BLaER1 (cell line): ENCODE data around the gene ESRRA.
"Not testable (repeated sequence)": the region's sequence is repeated elsewhere in the genome, so short reads cannot be mapped to it uniquely, and the experiment has no call there.

Experiments
- H3K27ac ChIP-seq: shearing (Covaris generic); formaldehyde crosslinking; 2 replicates; pipeline ENCODE4 v1.8.1; 2022
- H3K27me3 ChIP-seq: shearing (Covaris generic); formaldehyde crosslinking; 2 replicates; pipeline ENCODE4 v1.8.1; 2022
- H3K36me3 ChIP-seq: shearing (Covaris generic); formaldehyde crosslinking; 2 replicates; pipeline ENCODE4 v1.8.1; 2022
- H3K4me1 ChIP-seq: shearing (Covaris generic); formaldehyde crosslinking; 2 replicates; pipeline ENCODE4 v1.8.1; 2022
- H3K4me2 ChIP-seq: shearing (Covaris generic); formaldehyde crosslinking; 2 replicates; pipeline ENCODE4 v1.8.1; 2022
- H3K4me3 ChIP-seq: shearing (Covaris generic); formaldehyde crosslinking; 2 replicates; pipeline ENCODE4 v1.8.1; 2022
- H3K9ac ChIP-seq: shearing (Covaris generic); formaldehyde crosslinking; 2 replicates; pipeline ENCODE4 v1.8.1; 2022
- H3K9me3 ChIP-seq: shearing (Covaris generic); formaldehyde crosslinking; 2 replicates; pipeline ENCODE4 v1.8.1; 2022
- H4K20me1 ChIP-seq: shearing (Covaris generic); formaldehyde crosslinking; 2 replicates; pipeline ENCODE4 v1.8.1; 2022
- Cebpa-rat ChIP-seq: shearing (Covaris generic); IDR thresholded peaks from 2 replicates; pipeline ENCODE4 v1.8.1; 2022

Gene ESRRA

DNA sequence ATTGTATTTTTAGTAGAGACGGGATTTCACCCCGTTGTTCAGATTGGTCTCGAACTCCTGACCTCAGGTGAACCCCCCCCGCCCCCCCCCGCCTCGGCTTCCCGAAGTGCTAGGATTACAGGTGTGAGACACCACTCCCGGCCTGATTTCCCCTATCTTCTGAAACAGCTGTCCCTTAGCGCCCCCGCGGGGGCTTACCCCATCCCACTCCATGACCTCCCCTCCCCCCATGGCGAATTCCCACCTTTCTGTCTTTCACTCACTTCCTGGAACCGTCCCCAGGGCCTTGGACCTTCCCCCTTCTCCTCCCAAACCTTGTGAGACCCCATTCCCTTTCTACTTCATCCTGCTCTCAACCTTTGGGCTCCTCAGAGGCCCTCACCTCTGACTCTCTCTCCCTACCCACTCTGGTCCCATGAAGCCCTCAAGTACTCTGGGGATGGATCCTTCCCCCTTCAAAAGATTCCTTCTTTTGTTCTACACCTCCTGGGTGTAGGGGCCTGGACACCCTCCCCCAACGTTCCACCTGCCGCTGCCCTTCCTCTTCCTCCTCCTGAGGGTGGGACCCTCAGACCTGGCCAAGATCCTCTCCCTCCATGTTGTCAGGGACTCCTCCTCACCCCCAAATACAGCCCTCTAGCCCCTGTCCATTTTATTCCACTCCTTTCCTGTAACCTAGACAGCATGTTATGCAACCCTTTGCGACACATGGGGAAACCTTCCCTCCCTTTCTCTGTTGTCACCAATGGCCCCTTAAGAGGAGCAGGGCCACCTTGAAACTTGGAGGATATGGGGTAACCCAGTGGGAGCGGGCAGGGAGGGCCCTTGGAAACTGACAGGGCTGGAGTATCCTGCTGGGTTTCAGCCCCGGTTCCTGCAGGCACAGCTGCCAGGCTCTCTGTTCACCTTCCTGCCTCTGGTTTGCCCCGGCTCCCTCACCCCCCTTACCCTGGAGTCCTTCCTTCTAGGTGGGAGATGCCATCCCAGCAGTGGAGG is 13.7 kb downstream of the ESRRA start:
- Histone ChIP-seq H3K9ac (peak overlapping the region; percentile 84; the same call in 1 of the 2 replicates), H3K4me2 (peak overlapping the region; percentile 97), H3K4me3 (peak overlapping the region; percentile 95), H3K4me1 (peaks cover 45% of the 10 kb centered on the region), H4K20me1 (peaks cover 18% of the 10 kb centered on the region; the same call in 1 of the 2 replicates), H3K9me3 (no peaks in the 10 kb centered on the region), H3K27me3 (no peaks in the 10 kb centered on the region), H3K27ac (peak overlapping the region; percentile 95), H3K36me3 (peaks cover 56% of the 10 kb centered on the region)
- TF ChIP-seq Cebpa-rat: 0 out of 2 replicates have a peak, but pooled peaks have one; percentile 21

DNA sequence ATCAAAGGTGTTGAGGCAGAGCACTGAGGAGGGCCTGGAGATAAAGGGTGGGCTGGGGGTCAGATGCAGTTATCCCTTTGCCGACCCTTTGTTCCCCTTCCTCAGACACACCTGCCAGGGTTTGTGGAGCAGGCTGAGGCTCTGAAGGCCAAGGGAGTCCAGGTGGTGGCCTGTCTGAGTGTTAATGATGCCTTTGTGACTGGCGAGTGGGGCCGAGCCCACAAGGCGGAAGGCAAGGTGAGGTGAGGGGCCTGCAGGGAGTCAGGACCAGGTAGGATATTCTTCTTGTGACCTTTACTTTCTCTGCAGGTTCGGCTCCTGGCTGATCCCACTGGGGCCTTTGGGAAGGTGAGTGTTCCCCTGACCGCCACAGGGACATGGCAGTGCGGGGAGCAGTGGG is 15.2 kb downstream of the ESRRA start:
- Histone ChIP-seq H3K4me1 (peaks cover 45% of the 10 kb centered on the region), H3K36me3 (peaks cover 41% of the 10 kb centered on the region), H3K27ac (no peak overlapping the region), H4K20me1 (peaks cover 11% of the 10 kb centered on the region; the same call in 1 of the 2 replicates), H3K9ac (no peak overlapping the region), H3K9me3 (no peaks in the 10 kb centered on the region), H3K4me2 (no peak overlapping the region), H3K4me3 (no peak overlapping the region), H3K27me3 (no peaks in the 10 kb centered on the region)
- TF ChIP-seq Cebpa-rat: no peak

DNA sequence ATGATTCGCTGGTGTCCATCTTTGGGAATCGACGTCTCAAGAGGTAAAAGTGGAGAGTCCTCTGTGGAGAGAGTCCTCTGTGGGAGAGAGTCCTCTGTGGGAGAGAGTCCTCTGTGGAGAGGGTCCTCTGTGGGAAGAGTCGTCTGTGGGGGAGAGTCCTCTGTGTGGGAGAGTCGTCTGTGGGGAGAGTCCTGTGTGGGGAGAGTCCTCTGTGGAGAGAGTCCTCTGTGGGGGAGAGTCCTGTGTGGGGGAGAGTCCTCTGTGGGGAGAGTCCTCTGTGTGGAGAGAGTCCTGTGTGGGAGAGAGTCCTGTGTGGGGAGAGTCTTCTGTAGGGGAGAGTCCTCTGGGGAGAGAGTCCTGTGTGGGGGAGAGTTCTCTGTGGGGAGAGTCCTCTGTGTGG is 15.7 kb downstream of the ESRRA start:
- no peak overlapping the region for H3K27ac ChIP-seq
- H4K20me1 ChIP-seq: peaks cover 9% of the 10 kb centered on the region; the same call in 1 of the 2 replicates
- peaks cover 42% of the 10 kb centered on the region for H3K4me1 ChIP-seq
- no peaks in the 10 kb centered on the region for H3K27me3 ChIP-seq
- H3K4me2 ChIP-seq: no peak overlapping the region
- peaks cover 36% of the 10 kb centered on the region for H3K36me3 ChIP-seq
- H3K9ac ChIP-seq: no peak overlapping the region
- TF ChIP-seq Cebpa-rat: no peak
- no peak overlapping the region for H3K4me3 ChIP-seq
- no peaks in the 10 kb centered on the region for H3K9me3 ChIP-seq

DNA sequence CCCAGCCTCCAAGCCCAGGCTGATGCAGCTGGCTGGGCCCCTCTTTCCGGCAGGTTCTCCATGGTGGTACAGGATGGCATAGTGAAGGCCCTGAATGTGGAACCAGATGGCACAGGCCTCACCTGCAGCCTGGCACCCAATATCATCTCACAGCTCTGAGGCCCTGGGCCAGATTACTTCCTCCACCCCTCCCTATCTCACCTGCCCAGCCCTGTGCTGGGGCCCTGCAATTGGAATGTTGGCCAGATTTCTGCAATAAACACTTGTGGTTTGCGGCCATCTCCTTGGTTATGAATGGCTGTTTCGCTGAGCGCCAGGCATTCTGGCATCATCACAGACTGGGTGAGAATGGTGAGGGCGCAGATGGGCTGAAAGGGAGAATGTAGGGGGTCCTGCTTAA is 16.2 kb downstream of the ESRRA start:
- H3K4me3 ChIP-seq: no peak overlapping the region
- H3K36me3 ChIP-seq: peaks cover 32% of the 10 kb centered on the region
- peaks cover 37% of the 10 kb centered on the region for H3K4me1 ChIP-seq
- no peaks in the 10 kb centered on the region for H3K27me3 ChIP-seq
- peaks cover 4% of the 10 kb centered on the region; the same call in 1 of the 2 replicates for H4K20me1 ChIP-seq
- no peak overlapping the region for H3K4me2 ChIP-seq
- H3K9ac ChIP-seq: no peak overlapping the region
- H3K27ac ChIP-seq: no peak overlapping the region
- no peak for TF ChIP-seq Cebpa-rat
- no peaks in the 10 kb centered on the region for H3K9me3 ChIP-seq

DNA sequence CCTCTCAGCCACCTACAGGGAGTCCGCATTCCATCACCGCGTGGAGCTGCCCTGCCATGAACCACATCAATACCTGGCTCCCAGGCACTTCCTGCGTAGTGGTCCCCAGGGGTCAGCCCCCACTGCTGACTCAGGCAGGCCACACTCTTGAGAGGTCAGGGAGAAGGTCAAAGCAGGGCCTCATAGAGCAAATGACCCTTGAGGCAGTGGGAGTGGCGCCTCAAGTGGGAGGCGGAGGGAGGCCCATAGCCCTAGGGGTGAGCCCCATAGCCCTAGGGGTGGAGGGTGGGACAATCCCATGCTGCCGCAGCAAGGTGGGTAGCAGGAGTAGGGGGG is 17.6 kb downstream of the ESRRA start:
- Histone ChIP-seq H3K9ac (0 out of 2 replicates have a peak overlapping the region, but pooled peaks have one; percentile 22), H3K4me1 (peaks cover 35% of the 10 kb centered on the region), H3K4me2 (peak overlapping the region; percentile 39), H3K9me3 (no peaks in the 10 kb centered on the region), H3K27me3 (no peaks in the 10 kb centered on the region), H4K20me1 (no peaks in the 10 kb centered on the region), H3K27ac (0 out of 2 replicates have a peak overlapping the region, but pooled peaks have one; percentile 9), H3K36me3 (peaks cover 32% of the 10 kb centered on the region), H3K4me3 (no peak overlapping the region)
- TF ChIP-seq Cebpa-rat: no peak

DNA sequence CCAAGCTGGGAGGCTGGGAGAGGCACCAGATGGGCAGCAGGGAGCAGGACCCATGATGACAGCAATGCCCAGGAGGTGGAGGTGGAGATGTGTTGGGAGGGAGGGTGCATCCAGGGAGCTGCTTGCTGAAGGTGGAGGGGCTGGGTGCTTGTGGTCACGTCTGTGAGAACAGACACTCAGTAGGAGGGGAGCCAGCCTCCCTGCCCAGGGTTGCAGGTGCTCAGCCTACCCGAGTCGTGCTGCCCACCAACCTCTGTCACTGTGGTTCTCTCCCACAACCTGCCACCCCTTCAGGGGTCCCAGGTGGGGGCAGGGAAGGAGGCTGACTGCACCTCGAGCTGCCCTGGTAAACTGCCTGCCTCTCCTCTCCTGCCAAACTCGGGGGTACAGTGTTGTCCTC is 18.0 kb downstream of the ESRRA start:
- Histone ChIP-seq H3K9ac (0 out of 2 replicates have a peak overlapping the region, but pooled peaks have one; percentile 22), H3K4me2 (peak overlapping the region; percentile 39), H3K4me3 (no peak overlapping the region), H3K27ac (peak overlapping the region; percentile 46; the same call in 1 of the 2 replicates), H3K27me3 (no peaks in the 10 kb centered on the region), H3K36me3 (peaks cover 32% of the 10 kb centered on the region), H3K4me1 (peaks cover 35% of the 10 kb centered on the region), H4K20me1 (no peaks in the 10 kb centered on the region), H3K9me3 (no peaks in the 10 kb centered on the region)
- no peak for TF ChIP-seq Cebpa-rat

DNA sequence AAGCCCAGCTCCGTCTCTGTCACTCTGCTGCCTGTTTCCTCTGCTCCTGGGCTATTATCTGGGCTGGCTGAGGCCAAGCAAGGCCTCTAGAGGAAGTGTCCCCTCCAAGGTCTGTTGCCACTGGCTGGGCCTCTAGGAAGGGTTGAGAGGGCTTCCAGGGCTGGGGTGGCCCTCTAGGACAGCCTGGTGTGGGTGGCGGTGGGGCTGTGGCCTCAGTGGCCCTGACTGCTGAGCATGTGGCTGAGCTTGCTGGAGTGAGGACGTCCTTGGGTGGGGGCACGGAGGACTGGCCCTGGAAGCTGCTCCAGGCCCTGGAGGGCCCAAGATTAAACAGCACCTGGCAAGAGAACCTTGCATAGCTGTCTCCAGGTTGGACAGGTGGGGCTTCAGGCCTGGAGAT is 18.7 kb downstream of the ESRRA start:
- not testable (repeated sequence) for H3K27me3 ChIP-seq, H3K9ac ChIP-seq, H3K4me3 ChIP-seq, H4K20me1 ChIP-seq, H3K9me3 ChIP-seq, H3K27ac ChIP-seq, H3K4me2 ChIP-seq
- Histone ChIP-seq H3K36me3 (peaks cover 32% of the 10 kb centered on the region), H3K4me1 (peaks cover 32% of the 10 kb centered on the region)

DNA sequence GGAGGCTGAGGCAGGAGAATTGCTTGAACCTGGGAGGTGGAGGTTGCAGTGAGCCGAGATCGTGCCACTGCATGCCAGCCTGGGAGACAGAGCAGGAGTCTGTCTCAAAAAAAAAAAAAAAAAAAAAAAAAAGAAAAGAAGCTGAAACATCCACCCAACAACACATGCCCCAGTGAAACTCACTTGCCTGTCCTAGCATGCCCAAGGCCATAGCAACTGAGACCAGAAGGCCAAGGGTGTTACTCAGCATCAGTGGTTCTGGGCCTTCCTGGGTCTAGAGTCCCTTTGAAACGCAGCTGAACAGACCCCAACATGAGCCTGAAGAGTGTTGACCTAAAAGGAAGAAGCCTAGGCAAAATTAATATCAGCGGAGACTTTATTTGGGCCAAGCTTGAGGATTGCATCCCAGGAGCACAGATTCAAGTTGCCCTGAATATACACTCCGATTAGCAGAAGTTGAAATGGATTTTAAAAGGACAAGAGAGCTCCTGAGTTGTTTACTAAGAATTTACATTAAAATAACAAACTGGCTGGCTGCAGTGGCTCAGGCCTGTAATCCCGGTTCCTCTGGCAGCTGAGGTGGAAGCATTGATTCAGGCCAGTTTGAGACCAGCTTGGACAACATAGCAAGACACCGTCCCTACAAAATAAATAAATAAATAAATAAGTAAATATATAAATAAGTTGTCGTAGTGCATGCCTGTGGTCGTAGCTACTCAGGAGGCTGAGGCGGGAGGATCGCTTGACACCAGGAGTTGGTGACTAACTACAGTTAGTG is 19.6 kb downstream of the ESRRA start:
- Histone ChIP-seq H3K4me2 (no peak overlapping the region), H3K9ac (no peak overlapping the region), H3K27ac (no peak overlapping the region), H3K36me3 (peaks cover 32% of the 10 kb centered on the region), H3K4me1 (peaks cover 23% of the 10 kb centered on the region), H3K27me3 (no peaks in the 10 kb centered on the region), H3K9me3 (no peaks in the 10 kb centered on the region), H4K20me1 (no peaks in the 10 kb centered on the region), H3K4me3 (no peak overlapping the region)
- no peak for TF ChIP-seq Cebpa-rat

DNA sequence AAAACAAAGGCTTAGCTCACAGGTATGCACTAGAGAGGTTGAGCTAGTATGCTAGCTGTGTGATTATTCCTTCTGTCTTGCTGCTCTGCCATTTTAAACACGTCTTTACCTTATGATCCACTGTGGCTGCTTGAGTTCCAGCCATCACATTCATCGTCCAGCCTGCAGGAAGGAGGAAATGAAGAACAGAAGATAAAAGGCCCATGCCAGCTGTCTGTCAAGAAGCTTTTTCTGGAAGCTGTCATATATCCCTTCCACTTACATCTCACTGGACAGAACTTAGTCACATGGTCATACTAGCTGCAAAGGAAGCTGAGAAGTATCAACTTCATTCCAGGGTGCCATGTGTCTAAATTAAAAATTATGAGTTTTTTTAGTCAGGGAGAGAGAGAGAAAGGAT is 22.1 kb downstream of the ESRRA start:
- H3K27ac ChIP-seq: no peak overlapping the region
- no peak overlapping the region for H3K9ac ChIP-seq
- peaks cover 30% of the 10 kb centered on the region for H3K4me1 ChIP-seq
- H4K20me1 ChIP-seq: no peaks in the 10 kb centered on the region
- H3K27me3 ChIP-seq: no peaks in the 10 kb centered on the region
- TF ChIP-seq Cebpa-rat: no peak
- peaks cover 8% of the 10 kb centered on the region; the same call in 1 of the 2 replicates for H3K36me3 ChIP-seq
- no peak overlapping the region for H3K4me2 ChIP-seq
- H3K4me3 ChIP-seq: no peak overlapping the region
- no peaks in the 10 kb centered on the region for H3K9me3 ChIP-seq
